Measurements from ENCODE around the gene HNRNPH2.

GRCh38 chrX:101377547-101377946, 30.5 kb upstream of the HNRNPH2 start:
- TF ChIP-seq POLR2AphosphoS5 (IDR thresholded peaks at IDR 0.05; ENCODE audit: low read depth, low read length), result no peak
- TF ChIP-seq POLR2A (IDR thresholded peaks at IDR 0.05; ENCODE audit: low read depth, low read length), result no peak

Data from GM12892 (cell line).